Muscle of leg (tissue), 11 donors: Measurements from ENCODE around the gene ICE1. TPM values are rescaled to one million over a fixed set of nuclear protein-coding genes. Genes with fewer than 3 reads are reported as not detected.

Experiments
- DNase-seq: peaks from one replicate; pipeline ENCODE4 v3.0.0; 2013
- H3K27ac ChIP-seq: one replicate; pipeline ENCODE4 v1.5.1; 2013; ENCODE audit warnings: mild to moderate bottlenecking, low read length, control low read depth
- H3K27me3 ChIP-seq: one replicate; pipeline ENCODE4 v1.6.1; 2013; ENCODE audit warnings: low read length; ENCODE audit not compliant: control insufficient read depth, insufficient read depth
- H3K36me3 ChIP-seq: one replicate; pipeline ENCODE4 v1.6.1; 2013; ENCODE audit warnings: low read length; ENCODE audit not compliant: control insufficient read depth, insufficient read depth
- H3K4me1 ChIP-seq: one replicate; pipeline ENCODE4 v1.6.1; 2013; ENCODE audit warnings: low read length; ENCODE audit not compliant: control insufficient read depth, insufficient read depth
- H3K4me3 ChIP-seq: one replicate; pipeline ENCODE4 v1.5.1; 2013; ENCODE audit warnings: low read length, control low read depth
- H3K9me3 ChIP-seq: replicated peaks from 2 replicates; pipeline ENCODE4 v1.6.1; 2013; ENCODE audit warnings: low read depth, low read length; ENCODE audit not compliant: control insufficient read depth
- WGBS: methylation state at CpG from one replicate; pipeline ENCODE4 v1.1.5; 2013; ENCODE audit warnings: missing lambda C conversion rate; ENCODE audit not compliant: insufficient coverage; 5-methylcytosine and 5-hydroxymethylcytosine counted together
- polyA plus RNA-seq, 8 donors: library from polyadenylated mRNA; unstranded; fragments of 120-200 nt; gene quantifications; one replicate each; pipeline versions ENCODE4 v1.2.1 to v1.2.3, GENCODE V29; 2013; ENCODE audit warnings: inconsistent platforms in 1 of 8, low replicate concordance in 1 of 8; ENCODE audit not compliant: insufficient read length in 8 of 8, insufficient read depth in 1 of 8
- total RNA-seq: library from RNA; stranded (reverse); fragments of 120-200 nt; gene quantifications from one replicate; pipeline ENCODE4 v1.2.4, GENCODE V29; 2013

Gene ICE1
- total and polyA plus RNA-seq, 9 donors = 14.9 to 29.6 (median 26.5) TPM

DNA sequence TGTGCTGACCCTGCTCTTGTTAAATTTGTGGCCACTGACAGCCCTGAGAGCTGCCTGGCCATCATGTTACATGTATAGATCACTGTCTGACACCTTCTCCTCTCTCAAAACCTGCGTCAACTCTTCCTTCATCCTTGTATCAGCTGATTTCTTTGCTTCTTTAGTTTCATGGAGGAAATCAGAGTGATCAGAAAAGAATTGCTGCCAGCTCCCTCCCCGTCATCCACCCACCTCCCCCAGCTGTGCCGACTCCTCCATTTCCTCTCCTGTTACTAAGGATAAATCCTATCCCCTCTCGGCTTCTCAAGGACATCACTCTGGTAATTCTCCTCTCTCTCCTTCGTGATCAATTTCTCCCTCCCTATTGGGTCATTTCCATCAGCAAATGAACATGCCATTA, 108.9 kb downstream of the ICE1 start:
- Histone ChIP-seq H3K4me1 (no peaks in the 10 kb centered on the region), H3K4me3 (no peak overlapping the region), H3K36me3 (no peaks in the 10 kb centered on the region), H3K27ac (no peak overlapping the region), H3K9me3 (no peaks in the 10 kb centered on the region), H3K27me3 (no peaks in the 10 kb centered on the region)
- 42% methylated on average over 5 of the region's 5 CpGs for WGBS
- DNase-seq = no peak

DNA sequence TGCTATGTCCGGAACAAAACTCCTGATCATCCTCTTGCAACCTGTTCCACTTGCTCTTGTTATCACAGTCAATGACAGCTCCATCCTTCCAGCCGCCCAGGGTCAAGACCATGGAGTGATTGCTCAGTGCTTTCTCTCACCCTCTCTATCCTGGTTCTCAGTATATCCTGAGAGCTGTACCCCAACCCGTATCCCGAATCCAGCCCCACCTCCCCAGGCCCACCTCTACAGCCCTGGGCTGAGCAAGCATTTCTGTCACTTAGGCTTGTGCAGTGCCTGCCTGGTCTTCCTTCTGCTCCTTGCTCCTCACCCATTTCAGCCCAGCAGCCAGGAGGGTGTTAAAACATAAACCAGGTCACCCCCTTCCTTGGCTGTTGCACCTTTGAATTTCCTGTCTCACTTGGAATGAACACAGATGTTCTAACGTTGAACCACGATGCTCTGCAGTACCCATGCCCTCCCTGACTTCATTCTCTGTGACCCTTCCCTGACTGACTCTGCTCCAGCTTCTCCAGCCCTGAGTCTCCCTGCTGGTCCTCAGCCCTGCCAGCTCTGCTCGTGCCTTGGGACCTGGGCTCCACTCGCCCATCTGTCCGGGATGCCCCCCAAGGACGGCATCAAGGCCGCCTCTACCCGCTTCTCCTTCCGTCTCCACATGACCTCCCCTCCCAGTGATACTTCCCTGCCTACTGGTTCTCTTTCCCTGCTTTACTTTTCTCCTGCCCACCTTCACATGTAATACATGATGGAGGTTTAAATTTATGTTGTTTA, 110.0 kb downstream of the ICE1 start:
- no peak for DNase-seq
- no peaks in the 10 kb centered on the region for H3K36me3 ChIP-seq
- 77% methylated on average over 13 of the region's 13 CpGs for WGBS
- no peak overlapping the region for H3K4me3 ChIP-seq
- no peak overlapping the region for H3K27ac ChIP-seq
- no peaks in the 10 kb centered on the region for H3K9me3 ChIP-seq
- H3K27me3 ChIP-seq = no peaks in the 10 kb centered on the region
- H3K4me1 ChIP-seq = no peaks in the 10 kb centered on the region

DNA sequence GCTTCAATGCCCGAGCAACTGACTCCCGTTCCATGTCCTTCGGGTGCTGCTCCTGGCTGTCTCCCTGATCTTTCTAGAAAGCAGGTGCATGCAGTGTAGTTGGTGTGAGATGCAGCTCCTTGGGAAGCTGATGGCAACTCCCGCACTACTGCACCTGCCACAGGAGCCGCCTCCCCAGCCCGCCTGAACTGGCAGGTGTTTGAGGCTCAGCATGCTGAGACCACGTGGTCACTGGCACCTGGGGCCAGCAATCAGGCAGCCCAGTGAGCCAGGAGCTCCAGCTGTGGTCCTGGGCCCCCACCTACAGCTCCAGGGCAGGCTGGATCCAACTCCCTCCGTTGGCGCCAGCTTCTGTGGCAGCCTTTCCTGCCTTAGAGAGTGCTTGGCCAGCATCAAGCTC, 111.5 kb downstream of the ICE1 start:
- Histone ChIP-seq H3K36me3 (no peaks in the 10 kb centered on the region), H3K4me1 (no peaks in the 10 kb centered on the region), H3K27ac (no peak overlapping the region), H3K4me3 (no peak overlapping the region), H3K27me3 (no peaks in the 10 kb centered on the region), H3K9me3 (no peaks in the 10 kb centered on the region)
- DNase-seq = no peak
- WGBS = 82% methylated on average over 8 of the region's 9 CpGs

DNA sequence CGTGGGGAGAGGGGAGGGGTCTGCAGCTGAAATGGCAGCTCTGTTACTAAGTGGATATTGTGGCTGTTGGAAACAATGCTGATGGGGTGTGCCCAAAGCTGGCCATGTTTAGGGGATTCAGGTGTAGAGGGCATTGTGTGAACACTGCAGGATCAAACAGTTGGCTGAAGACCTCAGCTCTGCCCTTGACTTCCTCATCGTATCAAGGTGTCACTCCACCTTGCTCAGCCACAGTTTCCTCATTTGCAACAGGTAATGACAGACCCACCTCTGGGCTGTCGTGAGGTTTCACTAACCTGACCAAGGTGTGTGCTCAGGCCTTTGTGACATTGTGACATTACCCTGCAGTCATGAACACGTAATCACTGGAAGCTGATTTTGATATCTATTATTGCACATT, 111.9 kb downstream of the ICE1 start:
- Histone ChIP-seq H3K4me3 (no peak overlapping the region), H3K4me1 (no peaks in the 10 kb centered on the region), H3K27ac (no peak overlapping the region), H3K9me3 (no peaks in the 10 kb centered on the region), H3K27me3 (no peaks in the 10 kb centered on the region), H3K36me3 (no peaks in the 10 kb centered on the region)
- no peak for DNase-seq
- WGBS = 80% methylated on average over 4 of the region's 4 CpGs

- Histone ChIP-seq H3K27me3 (no peaks in the 10 kb centered on the region), H3K4me1 (no peaks in the 10 kb centered on the region), H3K27ac (no peak overlapping the region), H3K36me3 (no peaks in the 10 kb centered on the region), H3K9me3 (no peaks in the 10 kb centered on the region), H3K4me3 (no peak overlapping the region)
- DNase-seq = no peak
- 74% methylated on average over 4 of the region's 4 CpGs for WGBS
Measured at GRCh38 chr5:5536871-5537270, 114.4 kb downstream of the ICE1 start.

- 91% methylated on average over 6 of the region's 8 CpGs for WGBS
- DNase-seq = no peak
Measured at GRCh38 chr5:5537426-5537825, 114.9 kb downstream of the ICE1 start.

GRCh38 chr5:5539590-5539989, 117.1 kb downstream of the ICE1 start:
- Histone ChIP-seq H3K9me3 (no peaks in the 10 kb centered on the region), H3K4me3 (no peak overlapping the region), H3K36me3 (no peaks in the 10 kb centered on the region), H3K27ac (no peak overlapping the region), H3K4me1 (no peaks in the 10 kb centered on the region), H3K27me3 (no peaks in the 10 kb centered on the region)
- WGBS = 61% methylated on average over 2 of the region's 3 CpGs
- DNase-seq = no peak

More at GRCh38 chr5:5537426-5537825, 114.9 kb downstream of the ICE1 start:
- no peaks in the 10 kb centered on the region for H3K4me1 ChIP-seq
- no peaks in the 10 kb centered on the region for H3K9me3 ChIP-seq
- H3K27ac ChIP-seq = no peak overlapping the region
- no peaks in the 10 kb centered on the region for H3K27me3 ChIP-seq
- H3K36me3 ChIP-seq = no peaks in the 10 kb centered on the region
- no peak overlapping the region for H3K4me3 ChIP-seq
